ENCODE results near the gene KCNJ4. TPM values are rescaled to one million over a fixed set of nuclear protein-coding genes. Genes with fewer than 3 reads are reported as not detected.
A peak's percentile ranks its signal among the peaks of the same experiment; 100 is the strongest.
"Not testable (repeated sequence)": the region's sequence is repeated elsewhere in the genome, so short reads cannot be mapped to it uniquely, and the experiment has no call there.

KCNJ4 gene
- total RNA-seq, 1 experiment from 2014 or later = 0.45 TPM

GRCh38 chr22:38414009-38414395 lies 41.0 kb downstream of the KCNJ4 start:
- no peak for DNase-seq (ENCODE audit: low read depth)

GRCh38 chr22:38413085-38414008 lies 41.7 kb downstream of the KCNJ4 start:
- no peak for DNase-seq (ENCODE audit: low read depth)

DNA sequence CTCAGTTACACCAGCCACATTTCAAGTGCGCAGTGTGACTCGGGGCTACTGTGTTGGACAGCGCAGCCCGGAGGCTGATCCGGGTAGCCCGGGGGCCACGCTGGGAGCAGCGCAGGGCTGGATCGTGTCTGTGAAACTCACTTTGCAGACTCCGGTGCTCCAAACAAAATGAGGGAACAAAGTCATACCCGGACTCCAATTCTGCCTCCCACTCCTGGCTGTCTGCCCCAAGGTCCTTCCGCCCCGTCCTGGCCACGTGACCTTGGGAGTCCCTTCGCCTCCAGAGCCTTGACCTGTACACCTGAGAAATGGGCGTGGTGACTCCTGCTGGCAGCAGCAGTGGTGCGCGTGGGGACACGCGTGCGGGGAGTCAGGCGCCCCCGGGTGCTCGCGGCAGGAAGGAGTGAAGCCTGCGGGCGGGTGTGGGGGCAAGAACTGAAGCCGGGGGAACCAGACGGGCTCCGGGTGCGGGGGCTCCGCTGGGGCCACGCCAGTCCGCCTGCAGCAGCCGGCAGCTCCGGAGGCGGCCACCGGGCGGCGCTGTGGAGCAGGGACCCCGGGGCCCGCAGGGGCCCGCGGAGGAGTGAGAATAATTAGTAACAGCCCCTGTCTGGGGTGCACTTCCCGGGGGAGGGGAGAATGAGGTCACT lies 42.4 kb downstream of the KCNJ4 start:
- no peak for DNase-seq (ENCODE audit: low read depth)

- no peak for DNase-seq (ENCODE audit: low read depth)
Observed at GRCh38 chr22:38411016-38411415, 44.0 kb downstream of the KCNJ4 start.

- not testable (repeated sequence) for DNase-seq (ENCODE audit: low read depth)
Observed at GRCh38 chr22:38409916-38410315, 45.1 kb downstream of the KCNJ4 start.

DNA sequence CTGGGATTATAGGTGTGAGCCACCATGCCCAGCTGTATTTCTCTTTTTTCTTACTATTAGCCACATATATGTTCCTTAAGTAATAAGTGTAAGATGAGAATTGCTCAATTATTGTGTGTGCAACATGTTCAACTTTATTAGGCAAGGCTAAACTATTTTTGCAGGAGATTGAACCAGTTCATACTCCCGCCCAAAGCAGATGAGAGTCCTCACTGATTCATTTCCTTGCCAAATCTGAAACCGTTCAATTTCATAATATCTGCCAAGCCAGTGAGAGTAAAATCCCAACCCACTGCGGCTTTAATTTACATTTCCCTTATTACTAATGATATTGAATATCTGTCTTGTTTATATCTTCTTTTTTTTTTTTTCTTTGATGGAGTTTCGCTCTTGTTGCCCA lies 48.4 kb downstream of the KCNJ4 start:
- DNase-seq (ENCODE audit: low read depth) = no peak

DNA sequence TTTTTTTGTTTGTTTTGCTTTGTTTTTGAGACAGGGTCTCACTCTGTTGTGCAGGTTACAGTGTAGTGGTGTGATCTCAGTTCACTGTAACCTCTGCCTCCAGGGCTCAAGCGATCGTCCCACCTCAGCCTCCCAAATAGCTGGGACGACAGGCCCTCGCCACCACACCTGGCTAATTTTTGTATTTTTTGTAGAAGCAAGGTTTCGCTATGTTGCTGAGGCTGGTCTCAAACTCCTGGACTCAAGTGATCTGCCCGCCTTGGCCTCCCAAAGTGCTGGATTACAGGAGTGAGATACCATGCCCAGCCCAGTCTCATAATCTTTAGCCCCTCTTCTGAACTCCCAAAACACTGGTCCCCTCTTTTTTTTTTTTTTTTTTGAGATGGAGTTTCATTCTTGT lies 50.6 kb downstream of the KCNJ4 start:
- no peak for DNase-seq (ENCODE audit: low read depth)

GRCh38 chr22:38403812-38404211 lies 51.2 kb downstream of the KCNJ4 start:
- DNase-seq (ENCODE audit: low read depth) = no peak

- no peak for DNase-seq (ENCODE audit: low read depth)
Observed at GRCh38 chr22:38402204-38402603, 52.8 kb downstream of the KCNJ4 start.

DNA sequence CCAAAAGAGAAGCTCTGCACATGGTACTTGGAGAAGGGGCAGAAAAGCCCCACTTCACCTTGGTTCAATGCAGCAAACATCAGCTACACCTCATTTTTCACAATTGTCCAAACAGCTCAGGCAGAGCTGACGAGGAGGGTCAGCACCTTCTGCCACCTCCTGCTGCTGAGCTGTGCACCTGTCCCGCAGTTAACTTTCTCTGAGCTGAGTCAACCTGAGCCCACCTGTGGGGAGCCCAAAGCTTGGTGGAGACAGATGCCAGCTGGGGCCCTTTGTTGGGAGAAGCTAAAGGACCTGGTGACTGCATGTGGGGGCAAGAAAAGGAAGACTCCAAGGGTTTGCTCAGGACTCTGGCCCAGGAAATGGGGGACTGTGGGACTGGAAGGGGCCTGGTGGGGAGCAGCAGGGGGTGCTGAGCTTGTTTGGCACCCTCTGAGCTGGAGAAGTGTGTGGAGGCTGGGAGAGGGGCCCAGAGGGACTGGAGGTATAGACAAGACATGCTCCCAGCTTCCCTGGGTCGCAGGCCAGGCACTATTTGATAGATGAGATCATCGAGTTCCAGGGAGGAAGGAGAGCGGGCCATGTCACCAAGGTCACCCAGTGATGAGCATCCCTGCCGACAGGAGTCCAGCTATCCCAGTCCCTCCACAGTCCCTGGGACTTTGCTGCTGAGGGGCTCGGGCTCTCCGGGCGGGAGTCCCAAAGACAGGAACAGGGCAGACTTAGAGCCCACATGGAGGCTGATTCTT lies 53.5 kb downstream of the KCNJ4 start:
- DNase-seq (ENCODE audit: low read depth) = no peak

- not testable (repeated sequence) for DNase-seq (ENCODE audit: low read depth)
Observed at GRCh38 chr22:38400256-38400655, 54.7 kb downstream of the KCNJ4 start.

DNA sequence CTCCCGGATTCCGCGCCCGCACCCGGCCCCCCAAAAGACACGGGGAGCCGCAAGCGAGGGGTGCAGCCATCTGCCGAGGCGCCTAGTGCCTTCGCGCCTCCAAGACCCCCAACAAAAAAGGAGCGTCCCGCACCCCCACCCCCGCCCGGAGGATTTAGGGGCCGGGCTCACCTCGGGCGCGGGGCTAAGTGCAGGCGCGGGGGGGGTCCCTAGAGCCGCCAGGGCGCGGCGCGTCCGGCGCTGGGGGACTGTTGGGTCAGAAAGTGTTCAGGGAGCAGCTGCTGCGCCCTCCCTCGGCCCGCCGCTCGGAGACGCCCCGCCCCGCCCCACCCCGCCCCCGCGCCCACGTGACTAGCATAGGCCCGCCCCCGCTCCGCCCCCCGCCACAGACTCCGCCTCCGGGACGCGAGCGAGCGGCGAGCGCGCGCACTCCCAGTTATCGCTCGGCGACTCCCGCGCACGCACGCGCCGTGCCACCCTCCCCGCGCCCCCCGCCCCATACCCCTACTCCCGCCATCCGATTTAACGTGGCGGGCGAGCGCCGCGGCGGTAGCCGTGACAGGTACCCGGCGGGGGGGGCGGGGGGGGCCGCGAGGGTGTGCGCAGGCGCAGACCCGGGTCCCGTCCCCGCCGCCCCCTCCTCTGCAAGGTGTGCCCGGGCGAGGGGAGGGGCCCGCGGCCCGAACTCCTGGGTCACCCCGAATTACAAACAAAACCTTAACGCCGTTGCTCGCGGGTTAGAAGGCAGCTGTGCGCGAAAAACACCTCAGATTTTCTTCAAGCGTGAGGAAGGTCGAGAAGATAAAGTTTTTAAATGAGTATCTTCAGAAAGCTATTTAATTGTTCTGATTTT lies 56.2 kb downstream of the KCNJ4 start:
- DNase-seq (ENCODE audit: low read depth) = peak; percentile 51

DNA sequence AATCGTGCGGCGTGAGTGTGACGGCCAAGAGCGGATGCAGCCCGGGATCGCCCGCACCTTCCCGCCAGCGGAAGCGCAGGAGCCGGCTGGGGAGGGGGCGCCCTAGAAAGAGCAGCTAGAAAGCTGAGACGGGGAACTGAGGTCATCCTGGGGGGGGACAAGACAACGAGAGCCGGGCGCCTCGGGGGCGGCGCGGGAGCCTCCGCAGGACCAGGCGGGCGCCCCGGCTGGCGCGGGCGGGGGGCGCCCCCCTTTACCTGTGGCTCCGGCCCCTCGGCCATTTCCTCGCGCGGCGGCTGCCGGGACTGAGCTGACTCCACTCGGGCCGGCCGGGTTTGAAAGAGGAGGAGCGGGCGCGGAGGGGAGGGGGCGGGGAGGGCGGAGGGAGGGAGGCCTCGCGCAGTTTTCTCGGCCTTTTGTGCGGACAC lies 56.8 kb downstream of the KCNJ4 start:
- DNase-seq (ENCODE audit: low read depth) = not testable (repeated sequence)

DNA sequence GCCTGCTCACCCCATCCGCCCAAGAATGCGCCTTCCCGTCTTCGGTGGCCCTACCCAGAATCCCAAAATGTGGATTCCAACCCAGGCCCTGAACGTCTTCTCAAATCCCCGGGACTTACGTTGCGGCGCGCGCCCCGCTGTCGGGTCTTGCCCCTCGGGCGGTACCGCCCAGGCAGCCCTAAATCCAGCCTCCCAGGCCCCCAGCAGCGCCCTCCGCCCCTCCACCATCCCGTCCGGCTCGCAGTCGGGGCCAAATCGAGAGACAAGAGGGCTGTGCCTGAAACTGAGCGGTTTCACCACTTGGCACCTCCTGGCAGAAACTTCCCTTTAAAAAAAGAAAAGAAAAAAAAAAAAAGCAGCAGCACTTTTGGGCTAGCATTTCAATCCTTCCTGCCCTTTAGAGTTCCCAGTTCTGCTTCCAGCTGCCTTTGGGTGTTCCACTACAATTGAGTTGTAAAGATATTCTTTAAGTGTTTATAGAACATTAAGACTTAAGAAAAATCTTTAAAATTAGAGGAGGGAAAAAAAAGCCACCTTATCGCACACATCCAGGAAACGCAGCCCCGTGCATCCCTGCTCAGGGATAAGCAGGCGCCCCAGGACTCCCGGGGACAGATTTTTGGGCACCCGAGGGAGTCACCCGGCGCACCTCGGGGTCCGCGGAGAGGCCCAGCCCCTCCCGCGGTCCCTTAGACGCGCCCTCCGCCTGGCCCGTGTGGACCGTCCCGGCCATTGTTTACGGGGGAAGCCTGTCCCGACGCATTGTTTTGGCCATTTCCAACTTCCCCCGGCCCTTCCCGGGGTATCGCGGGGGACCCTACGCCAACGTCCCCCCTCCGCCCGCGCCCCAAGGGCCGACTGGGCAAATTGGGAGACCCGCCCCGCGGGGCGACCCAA lies 57.6 kb downstream of the KCNJ4 start:
- DNase-seq (ENCODE audit: low read depth) = peak; percentile 28

- DNase-seq (ENCODE audit: low read depth) = not testable (repeated sequence)
Observed at GRCh38 chr22:38396440-38397069, 58.4 kb downstream of the KCNJ4 start.

DNA sequence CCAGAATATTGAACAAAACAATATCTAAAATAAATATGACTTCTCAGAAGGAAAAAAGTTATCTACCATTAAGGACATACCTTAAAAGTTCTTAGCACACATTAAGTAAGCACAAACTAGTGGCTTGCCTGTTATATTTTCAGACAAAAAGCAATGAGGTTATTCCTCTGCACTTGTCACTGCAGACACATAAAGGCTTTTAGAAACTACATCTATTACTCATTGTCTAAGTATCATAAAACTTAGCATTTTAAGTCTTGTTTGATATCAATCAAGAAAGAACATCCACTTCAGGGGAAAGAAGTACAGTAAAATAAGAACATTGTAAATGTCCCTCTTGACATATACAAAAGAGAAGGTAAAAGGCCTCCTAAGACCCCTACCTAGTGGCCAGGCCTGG lies 59.1 kb downstream of the KCNJ4 start:
- DNase-seq (ENCODE audit: low read depth) = not testable (repeated sequence)

GRCh38 chr22:38394929-38395624 lies 59.9 kb downstream of the KCNJ4 start:
- not testable (repeated sequence) for DNase-seq (ENCODE audit: low read depth)

GRCh38 chr22:38389428-38389818 lies 65.6 kb downstream of the KCNJ4 start:
- DNase-seq (ENCODE audit: low read depth) = not testable (repeated sequence)
